Left hindlimb (tissue), 1 donor: ENCODE measurements around the gene UQCRHL.
A peak's percentile ranks its signal among the peaks of the same experiment; 100 is the strongest.
"Not testable (repeated sequence)": the region's sequence is repeated elsewhere in the genome, so short reads cannot be mapped to it uniquely, and the experiment has no call there.

ENCODE experiments used
- DNase-seq: peaks from one replicate; pipeline ENCODE4 v3.0.0-alpha.2; 2018

Gene UQCRHL

GRCh38 chr1:15807549-15807948 is at the start of gene UQCRHL:
UQCRHL (minus strand) TSS chr1:15807649; CDS start chr1:15807649, 0 bp downstream.
- not testable (repeated sequence) for DNase-seq

- no peak for DNase-seq
These were observed 49.4 kb upstream of the UQCRHL start for GRCh38 chr1:15856888-15857287.

GRCh38 chr1:15852828-15853302 is 45.4 kb upstream of the UQCRHL start:
- no peak for DNase-seq

- no peak for DNase-seq
These were observed 44.8 kb upstream of the UQCRHL start for GRCh38 chr1:15852036-15852827.

- no peak for DNase-seq
These were observed 44.0 kb upstream of the UQCRHL start for GRCh38 chr1:15851210-15852035.

GRCh38 chr1:15850471-15851001 is 43.1 kb upstream of the UQCRHL start:
- no peak for DNase-seq

- DNase-seq = peak; percentile 88
These were observed 42.4 kb upstream of the UQCRHL start for GRCh38 chr1:15849775-15850324.

- peak; percentile 92 for DNase-seq
These were observed 41.7 kb upstream of the UQCRHL start for GRCh38 chr1:15848929-15849774.

GRCh38 chr1:15848143-15848928 is 40.9 kb upstream of the UQCRHL start:
- peak; percentile 55 for DNase-seq

- DNase-seq = no peak
These were observed 40.4 kb upstream of the UQCRHL start for GRCh38 chr1:15847893-15848142.

GRCh38 chr1:15847100-15847892 is 39.8 kb upstream of the UQCRHL start, which contains the start of gene SPEN:
SPEN (plus strand) TSS chr1:15847707; CDS start chr1:15848068, 361 bp downstream.
- DNase-seq = peak; percentile 99

- not testable (repeated sequence) for DNase-seq
These were observed 38.6 kb upstream of the UQCRHL start for GRCh38 chr1:15846056-15846455.

- DNase-seq = no peak
These were observed 36.5 kb upstream of the UQCRHL start for GRCh38 chr1:15843826-15844572.

GRCh38 chr1:15838721-15839120 is 31.3 kb upstream of the UQCRHL start:
- DNase-seq = no peak

GRCh38 chr1:15837931-15838330 is 30.5 kb upstream of the UQCRHL start:
- no peak for DNase-seq

GRCh38 chr1:15836772-15837669 is 29.6 kb upstream of the UQCRHL start:
- DNase-seq = peak; percentile 45

- DNase-seq = not testable (repeated sequence)
These were observed 29.0 kb upstream of the UQCRHL start for GRCh38 chr1:15836511-15836771.

GRCh38 chr1:15835741-15836510 is 28.5 kb upstream of the UQCRHL start:
- peak; percentile 100 for DNase-seq
